Forelimb muscle (tissue), 1 donor: ENCODE measurements around the gene RAC2. TPM values are rescaled to one million over a fixed set of nuclear protein-coding genes. Genes with fewer than 3 reads are reported as not detected.

Experiments used
- DNase-seq: peaks from one replicate; pipeline ENCODE4 v3.0.0-alpha.2; 2013; ENCODE audit warnings: low read depth
- polyA plus RNA-seq: library from polyadenylated mRNA; unstranded; fragments of 120-200 nt; gene quantifications from one replicate; pipeline ENCODE4 v1.2.1, GENCODE V29; 2013; ENCODE audit not compliant: insufficient read length

Gene RAC2
- polyA plus RNA-seq, 1 donor = 5.1 TPM

DNA sequence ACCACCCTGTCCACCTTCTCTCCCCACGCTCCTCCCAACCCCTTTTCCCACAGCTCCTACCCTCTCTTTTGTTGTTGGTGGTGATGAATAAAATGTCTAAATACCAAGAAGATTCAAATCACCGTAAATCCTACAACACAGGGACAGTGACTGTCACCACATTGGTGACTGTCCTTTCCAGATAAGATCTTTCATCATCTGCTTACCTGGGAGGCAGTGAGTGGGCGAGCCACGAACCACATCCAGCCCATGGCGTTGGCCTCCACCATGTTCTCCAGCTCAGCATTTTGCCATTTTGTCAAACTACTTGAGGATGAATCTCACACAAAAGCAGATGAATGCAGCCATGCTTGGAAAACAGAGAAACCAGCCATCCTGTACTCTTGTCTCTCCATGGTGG is 31.6 kb upstream of the RAC2 start:
- DNase-seq = no peak

DNA sequence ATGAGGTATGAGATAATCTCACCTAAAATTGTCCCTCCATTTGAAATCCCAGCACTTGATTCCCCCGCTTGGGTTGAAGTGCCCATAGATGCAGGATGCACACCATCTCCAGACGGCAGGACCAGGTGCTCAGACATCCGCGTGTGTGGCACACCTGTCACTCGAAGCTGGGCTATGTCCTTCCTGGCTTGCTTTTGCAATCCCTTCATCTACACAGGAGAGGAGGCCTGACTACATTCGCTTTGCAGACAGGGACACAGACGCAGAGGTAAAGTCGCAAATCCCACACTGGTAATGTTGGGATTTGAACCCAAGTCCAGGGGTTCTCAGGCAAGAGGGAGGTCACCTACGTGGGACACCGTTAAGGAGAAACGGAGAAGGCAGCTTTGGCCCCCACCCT is 31.1 kb upstream of the RAC2 start:
- no peak for DNase-seq

DNA sequence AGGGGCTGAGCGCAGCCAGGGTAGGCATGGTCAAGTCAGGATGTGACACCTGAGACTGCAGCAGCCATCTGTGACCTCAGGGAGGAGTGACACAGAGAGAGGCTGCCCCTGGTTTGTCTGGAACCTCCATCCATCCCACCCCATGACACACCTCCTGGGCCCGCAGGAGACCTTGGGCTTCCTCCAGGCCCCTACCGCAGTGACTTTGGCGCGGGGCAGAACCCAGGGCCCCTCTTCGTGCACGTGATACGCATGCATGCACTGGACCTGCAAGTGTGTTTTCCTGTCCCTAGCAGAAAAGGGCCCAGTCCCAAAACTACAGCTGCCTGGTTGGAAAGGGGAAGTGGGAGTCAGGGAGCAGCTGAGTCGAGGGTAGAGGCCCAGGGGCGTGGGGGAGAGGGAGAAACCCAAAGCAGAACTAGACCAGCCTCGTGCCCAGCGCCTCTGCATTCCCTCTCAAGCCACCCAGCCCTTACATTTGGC is 30.4 kb upstream of the RAC2 start:
- no peak for DNase-seq

DNA sequence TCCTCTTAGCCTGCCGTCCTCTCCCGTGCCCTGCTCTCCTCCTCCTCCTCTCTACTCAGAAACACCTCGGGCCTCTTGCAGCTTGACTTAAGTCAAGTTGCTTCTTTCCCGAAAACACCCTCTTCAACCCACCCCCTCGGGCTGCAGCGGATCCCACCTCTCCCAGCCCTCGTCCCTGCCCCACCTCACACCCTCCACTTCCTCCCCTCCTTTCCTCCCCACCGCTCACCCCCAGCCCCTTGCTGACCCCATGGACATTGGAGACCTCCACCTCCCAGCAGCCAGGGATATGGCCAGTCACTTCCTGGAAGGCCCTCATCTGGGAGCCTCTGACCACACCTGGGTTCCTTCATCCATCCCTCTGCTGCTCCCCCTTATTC is 29.8 kb upstream of the RAC2 start:
- DNase-seq = no peak

DNA sequence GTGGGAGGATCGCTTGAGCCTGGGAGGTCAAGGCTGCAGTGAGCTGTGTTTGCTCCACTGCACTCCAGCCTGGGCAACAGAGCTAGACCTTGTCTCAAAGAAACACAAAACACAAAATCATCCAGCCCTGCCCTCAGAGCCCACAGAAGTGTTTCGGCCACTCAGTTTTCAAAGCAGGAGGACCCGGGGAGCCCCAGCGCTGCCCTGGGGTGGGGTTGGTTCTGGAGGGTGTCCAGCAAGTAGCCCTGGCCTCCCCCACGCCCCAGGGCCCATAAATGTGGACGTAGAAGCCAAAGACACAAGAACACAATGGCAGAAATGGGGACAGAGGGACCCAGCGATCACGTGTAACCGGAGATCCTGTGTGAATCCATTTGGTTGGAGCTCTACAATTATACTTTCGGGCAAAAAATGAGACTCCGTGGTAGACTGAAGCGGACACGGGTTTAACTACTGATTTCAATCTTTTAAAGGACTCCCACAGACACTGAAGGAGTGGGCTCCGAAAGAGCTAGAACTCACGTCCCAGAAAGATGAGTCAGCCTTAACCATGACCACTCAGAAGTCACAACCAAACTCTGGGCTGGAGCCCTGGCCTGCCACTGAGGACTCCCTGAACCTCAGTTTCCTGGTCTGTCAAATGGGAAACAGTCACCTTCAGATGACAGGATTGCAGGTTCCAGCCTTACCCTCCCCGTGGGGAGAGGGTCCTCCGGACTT is 29.2 kb upstream of the RAC2 start:
- DNase-seq = no peak

DNA sequence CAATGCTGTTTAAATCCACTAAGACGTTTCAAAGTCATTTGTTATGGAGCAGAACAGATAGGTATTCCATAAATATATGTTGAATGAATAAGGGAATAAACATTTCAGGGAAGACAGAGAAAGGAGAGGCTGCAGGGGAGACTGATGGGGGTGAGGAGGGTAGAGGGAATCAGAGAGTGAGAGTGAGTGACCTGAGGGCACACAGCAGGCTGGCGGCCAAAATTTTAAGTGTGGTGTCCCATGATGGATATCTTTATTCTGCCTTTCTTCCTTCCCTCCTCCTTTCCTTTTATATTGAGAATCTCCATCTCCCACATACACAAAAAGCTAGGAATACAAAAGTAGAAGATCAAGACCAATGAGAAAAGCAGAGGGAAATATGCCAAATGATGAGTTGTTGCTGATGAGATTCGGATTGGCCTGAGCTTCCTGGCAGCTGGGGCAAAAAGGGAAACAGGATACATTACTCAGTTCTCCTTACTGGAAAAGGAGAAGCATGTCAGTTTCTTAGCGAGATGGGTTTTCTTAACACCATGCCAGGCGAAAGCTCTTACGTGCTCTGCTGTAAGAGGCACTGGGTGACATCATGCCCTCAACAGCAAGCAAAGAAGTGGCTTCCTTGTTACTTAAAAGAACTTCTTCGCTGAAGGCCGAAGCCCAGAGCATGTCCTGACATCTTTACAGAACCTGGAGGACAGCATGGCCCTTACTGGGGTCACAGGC is 27.0 kb upstream of the RAC2 start:
- no peak for DNase-seq

DNA sequence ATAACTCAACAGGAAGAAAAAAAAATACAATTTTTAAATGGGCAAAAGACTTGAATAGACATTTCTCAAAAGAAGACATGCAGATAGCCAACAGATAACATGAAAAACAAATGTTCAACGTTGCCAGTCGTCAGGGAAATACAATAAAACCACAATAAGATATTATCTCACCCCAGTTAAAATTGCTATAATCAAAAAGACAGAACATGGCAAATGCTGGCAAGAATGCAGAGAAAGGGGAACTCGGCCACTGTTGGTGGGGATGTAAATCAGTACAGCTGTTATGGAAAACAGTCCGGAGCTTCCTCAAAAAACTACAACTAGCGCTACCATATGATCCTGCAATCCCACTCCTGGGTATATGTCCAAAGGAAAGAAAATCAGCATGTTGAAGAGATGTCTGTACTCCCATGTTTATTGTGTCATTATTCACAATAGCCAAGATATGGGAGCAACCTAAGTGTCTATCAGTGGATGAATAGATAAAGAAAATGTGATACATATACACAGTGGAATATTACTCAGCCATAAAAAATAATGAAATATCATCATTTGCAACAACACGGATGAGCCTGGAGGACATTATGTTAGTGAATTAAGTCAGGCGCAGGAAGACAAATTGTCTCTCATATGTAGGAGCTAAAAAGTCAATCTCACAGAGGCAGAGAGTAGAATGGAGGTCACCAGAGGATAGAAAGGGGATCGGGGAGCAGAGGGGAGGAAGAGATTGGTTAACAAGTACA is 26.0 kb upstream of the RAC2 start:
- no peak for DNase-seq

DNA sequence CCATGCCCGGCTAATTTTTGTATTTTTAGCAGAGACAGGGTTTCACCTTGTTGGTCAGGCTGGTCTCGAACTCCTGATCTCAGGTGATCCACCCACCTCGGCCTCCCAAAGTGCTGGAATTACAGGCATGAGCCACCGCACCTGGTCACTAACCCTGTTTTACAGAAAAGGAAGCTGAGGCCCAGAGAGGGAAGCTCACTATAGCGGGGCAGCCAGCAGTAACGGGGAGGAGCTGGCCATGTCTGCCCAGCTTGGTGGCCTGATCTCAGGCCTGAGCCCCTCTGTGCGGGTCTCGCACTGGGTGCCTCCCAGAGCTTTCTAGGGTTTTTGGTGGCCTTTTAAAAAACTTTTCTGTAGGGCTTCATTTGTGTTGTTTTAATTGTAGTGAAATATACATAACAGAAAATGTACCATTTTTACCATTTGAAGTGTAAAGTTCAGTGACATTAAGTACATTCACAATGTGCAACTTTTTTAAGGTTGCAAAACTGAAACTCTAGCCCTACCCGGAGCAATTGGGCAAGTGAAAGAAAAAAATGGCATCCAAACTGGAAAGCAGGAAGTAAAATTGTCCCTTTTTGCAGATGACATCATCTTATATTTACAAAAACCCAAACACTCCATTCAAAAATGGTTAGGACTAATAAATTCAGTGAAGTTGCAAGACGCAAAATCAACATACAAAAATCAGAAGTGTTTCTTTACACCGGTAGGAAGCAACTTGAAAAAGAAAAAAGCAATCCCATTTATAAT is 23.8 kb upstream of the RAC2 start:
- no peak for DNase-seq

DNA sequence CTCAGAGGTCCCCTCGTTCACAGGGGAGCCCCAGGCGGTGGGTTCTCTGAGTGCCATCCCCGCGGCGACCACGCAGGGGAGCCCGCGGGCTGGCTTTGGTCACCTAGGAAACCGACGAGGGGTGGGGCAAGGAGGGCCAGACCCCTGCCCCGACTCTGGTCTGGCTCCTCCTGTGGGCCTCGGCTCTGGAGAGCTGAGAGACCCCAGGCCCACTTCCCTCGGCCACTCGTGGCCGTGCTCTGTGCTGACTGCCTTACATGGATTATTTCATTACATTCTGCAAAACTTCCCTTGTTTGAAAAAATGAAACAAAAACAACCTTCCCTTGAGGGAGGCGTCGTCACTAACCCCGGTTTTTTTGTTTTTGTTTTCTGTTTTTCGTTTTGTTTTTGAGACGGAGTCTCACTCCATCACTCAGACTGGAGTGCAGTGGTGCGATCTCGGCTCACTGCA is 23.1 kb upstream of the RAC2 start:
- DNase-seq = no peak

DNA sequence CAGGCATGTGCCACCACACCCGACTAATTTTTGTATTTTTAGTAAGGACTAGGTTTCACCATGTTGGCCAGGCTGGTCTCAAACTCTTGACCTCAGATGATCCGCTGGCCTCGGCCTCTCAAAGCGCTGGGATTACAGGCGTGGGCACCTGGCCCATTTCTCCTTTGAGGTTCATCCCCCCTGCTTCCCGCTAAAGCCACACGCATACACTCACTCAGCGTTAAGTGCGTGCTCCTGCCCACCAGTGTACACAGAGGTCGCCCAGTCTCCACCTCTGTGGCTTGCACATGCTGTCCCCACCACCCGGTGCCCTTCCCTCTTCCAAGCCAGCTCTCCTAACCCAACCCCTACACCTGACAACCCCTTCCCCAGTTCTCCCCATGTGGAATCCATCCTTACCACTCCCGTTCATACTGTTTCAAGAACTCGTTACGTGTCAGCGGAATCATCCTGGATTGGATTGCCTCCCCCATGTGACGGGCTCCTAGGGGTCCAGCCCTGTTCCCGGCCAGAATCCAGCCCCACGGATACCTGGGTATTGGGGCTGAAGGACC is 22.6 kb upstream of the RAC2 start:
- no peak for DNase-seq

DNA sequence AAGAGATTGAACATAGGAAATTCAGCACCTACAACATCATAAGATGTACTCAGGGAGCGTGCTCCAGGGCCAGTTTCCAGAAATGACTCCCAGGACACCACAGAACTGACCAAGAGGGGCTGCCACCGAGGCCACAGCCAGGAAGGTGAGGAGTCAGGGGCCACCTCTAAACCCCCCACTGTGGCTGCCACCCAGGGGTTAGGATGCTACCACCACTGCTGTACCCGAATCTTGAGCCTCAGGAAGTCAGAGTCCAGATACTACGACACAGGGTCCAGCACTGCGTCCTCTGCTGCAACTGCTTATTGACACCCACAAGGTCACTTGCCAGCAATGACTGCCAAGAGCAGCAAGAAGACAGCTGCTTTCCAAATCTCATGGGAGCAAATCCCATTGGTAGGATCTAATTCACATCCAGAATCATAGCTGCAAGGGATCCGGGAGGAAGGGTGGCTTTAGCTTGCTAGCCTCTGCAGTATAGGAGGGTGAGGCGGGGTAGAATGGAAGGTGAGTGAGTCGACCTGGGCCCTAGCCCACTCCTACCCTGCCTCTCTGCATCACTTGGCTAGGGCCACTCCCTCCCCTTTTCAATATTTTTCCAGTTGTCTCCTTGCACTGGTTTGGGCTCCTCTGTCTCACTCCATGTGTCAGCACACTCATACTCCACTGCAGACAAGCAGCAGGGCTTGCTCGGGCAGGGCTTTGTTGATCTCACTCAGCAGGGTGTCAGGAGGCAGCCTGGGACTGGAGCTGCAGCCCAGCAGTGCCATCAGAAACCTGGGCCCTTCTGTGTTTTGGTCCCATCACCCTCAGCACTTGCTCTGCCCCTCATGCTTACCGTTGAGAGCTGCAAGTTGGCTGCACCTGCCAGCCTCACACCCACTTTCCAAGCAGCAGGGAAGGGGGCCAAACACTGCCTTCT is 20.2 kb upstream of the RAC2 start:
- no peak for DNase-seq

DNA sequence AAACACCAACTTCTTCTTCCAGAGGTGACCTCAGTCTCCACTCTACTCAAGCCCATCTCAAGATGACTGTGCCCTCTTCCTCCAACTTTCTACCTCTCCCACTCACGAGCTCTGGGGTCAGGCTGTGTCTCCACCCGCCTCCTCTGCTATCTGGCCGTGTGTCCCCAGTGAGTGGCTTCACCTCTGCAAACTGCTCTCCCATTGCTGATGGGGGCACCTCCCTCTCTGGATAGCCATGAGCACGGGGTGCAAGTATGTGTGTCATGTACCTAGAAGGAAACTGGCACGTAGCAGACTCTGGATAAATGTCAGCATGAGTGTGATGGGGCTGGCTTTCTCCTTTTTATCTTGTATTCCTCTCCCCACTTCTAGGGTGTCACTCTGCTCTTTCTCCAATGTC is 18.3 kb upstream of the RAC2 start:
- DNase-seq = no peak

DNA sequence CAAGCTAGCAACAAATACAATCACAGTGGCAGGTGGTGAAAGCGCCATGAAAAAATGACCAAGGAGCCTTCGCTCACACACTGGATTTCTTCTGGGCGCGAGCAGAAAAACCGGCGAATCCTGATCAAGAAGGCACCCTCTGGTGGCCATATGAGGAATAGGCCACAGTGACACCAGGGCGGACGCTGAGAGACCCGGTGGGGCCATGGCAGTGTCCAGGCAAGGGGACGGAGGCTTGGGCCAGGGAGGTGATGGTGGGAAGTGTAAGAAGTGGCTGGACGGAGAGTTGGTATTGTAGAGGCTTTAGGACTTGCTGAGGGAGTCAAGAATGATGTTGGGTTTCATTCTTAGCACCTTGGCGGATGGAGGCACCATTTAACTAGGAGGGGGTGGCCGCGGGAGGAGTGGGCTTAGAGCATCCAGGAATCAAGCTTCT is 16.9 kb upstream of the RAC2 start:
- no peak for DNase-seq

DNA sequence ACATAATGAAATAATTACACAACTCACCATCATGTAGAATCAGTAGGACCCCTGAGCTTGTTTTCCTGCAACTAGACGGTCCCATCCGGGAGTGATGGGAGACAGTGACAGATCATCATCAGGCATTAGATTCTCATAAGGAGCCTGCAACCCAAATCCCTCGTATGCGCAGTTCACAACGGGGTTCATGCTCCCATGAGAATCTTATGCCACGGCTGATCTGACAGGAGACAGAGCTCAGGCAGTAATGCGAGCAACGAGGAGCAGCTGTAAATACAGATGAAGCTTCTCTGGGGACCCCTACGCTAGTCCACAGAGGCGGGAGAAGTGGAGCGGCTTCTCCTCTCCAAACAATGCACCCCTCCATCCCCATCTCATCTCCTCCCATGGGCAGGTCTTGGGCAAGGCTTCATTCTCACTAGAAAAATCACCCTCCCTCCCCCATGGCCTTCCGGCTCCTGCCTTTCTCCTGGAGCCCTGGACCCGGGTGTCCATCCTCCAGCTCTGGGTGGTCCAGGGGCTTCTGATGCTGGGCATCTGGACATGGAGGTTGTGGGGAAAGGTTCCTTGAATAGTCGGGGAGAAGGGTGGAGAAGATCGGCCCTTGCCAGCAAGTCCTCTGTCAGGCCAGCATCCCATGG is 16.2 kb upstream of the RAC2 start:
- DNase-seq = no peak

DNA sequence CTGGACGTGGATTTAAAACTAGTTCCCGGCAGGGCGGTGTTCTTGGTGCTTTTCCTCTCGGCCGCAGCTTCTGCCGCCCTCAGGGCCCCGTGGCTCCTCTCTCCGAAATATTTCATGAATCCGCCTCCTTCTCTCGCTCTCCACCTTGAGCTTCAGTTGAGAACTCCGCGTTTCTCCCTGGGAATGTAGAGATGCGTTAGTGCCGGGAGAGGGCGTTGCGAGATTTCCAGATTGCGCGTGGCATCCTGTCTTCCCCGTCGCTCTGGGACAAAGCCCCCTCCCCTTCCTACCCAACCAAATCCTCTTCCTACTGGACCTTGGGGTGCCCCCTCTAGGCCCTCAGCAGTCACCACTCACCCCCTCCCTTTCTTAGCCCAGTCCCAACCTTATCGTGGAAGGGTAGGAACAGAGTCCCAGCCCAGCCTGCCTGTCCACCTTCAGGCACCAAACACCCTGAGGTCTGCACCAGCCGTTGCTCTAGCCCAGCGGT is 15.5 kb upstream of the RAC2 start:
- no peak for DNase-seq

DNA sequence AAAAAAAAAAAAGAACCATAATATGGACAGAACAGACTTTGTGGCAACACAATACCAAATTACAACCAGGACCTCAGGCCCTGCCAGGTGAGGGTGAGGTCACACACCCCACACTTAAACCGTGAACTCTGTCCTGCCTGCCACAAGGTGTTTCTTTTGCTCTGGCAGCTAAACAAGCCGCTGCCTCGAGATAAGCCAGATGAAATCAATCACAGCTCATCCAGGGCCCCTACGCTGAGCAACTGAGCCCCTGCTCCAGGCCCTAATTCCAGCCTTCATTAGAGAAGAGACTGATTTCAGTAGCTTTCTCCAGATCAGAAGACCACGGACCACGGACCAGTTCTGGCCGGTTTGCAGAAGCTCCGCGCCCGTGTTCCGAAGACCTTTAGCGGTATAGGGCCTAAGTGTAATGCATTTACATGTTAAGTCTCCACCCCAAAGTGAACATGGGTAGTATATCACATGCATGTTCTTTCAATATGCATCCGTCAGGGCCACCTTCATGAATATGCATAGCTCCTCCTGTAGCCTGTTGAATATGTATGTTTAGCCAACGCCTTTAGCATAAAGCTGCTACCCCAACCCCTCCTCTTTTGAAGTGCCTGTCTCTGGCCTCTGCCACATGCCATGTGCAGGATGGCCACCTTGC is 14.8 kb upstream of the RAC2 start:
- no peak for DNase-seq

DNA sequence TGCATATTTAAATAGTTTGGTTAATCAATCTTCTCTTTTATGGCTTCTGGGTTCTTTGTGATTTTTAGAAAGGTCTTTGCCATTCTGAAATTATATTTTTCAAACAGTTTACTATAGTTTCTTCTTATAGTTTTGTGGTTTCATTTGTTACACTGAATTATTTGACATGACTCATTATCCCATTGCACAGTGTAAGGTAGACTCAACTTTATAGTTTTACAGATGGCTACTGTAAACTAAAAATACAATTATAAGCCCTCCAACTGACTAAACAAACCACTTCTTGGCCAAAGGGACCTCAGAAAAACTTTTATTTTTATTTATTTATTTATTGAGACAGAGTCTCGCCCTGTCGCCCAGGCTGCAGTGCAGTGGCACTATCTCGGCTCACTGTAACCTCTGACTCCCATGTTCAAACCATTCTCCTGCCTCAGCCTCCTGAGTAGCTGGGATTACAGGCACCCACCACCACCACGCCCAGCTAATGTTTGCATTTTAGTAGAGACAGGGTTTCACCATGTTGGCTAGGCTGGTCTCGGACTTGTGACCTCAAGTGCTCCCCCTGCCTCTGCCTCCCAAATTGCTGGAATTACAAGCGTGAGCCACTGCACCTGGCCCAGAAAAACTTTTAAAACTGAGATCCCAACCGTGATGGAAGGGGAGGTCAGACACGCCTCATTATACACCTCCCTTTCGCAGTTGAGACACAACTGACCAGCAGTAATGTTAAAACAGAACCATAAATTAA is 14.1 kb upstream of the RAC2 start:
- DNase-seq = no peak

DNA sequence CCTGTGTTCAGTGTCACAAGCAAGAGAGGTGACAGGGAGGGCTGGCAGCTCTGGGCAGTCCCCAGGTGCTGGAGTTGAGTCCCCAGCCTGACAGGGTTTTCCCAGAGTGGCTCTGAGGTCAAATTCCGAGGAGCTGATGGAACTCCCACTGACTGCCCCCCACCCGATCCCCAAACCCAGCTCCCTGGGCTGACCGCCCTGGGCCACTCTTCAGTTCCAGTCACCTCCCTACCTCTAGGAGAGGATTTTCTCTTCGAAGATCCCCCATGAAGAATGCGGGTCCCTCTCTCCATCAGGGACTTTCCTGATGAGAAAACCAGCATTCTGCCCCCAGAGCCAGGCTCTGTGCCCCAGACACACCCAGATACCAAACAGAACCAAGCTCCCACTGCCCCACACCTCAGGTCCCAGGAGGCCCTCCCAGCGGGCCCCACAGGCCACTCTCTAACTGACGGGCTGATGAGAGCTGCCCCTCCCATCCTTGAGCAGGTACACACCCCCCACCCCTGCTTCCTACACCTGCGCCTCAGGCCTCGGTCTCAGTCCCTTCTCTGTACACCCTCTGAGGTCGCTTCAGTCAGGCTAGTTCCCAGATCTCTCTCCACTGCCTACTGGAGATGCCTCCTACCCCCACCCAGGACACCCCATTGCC is 12.1 kb upstream of the RAC2 start:
- DNase-seq = no peak
